Epidermal melanocyte (primary cell): ENCODE results near the gene METTL16.

Experiments
- DNase-seq: peaks from one replicate; pipeline ENCODE4 v3.0.0; 2011; ENCODE audit warnings: low spot score; ENCODE audit not compliant: insufficient read length

The METTL16 gene

DNA sequence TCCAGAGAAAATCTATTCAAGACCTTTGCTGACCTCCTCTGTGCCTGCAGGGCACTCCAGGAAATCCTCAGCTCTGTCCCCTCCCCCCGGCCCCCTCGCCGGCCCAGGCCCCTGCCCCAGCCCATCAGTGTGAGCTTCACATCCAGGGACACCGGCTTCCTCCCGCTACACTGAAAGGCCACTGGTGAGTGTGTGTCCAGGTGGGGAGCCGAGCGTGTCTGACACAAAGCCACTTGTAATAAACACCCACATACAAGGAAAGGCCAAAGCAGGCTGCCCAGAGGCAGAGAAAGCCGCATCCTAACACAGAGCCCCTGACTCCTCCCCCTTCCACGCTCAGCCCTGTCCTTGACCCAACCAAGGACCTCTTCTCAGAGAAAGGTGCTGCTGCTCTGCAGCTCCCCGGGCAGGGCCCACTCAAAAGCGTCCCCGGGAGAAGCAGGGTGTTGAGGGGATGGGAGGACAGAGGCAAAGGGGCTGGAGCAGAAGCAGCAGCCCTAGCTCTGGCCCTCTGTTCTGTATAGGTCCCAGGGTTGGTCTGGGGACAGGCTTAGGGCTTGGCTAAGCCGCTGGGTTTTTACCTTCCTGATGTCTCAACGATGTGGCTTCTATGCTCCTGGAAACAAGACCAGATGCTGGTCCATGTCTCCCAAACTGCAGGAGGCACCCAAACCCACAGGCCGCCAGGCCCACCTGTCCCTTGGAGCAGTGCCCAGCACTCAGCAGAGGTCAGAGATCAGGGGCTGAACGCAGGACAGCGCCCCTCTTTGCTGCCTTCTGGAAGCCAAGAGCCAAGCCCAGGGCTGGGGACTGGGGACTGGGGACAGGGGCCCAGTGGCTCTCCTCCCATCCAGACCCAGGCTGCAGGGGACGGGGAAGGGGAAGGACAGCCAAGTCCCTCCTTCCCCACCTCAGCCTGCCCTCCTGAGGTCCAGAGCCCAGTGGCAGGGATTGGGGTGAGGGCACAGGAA is 126.2 kb downstream of the METTL16 start:
- DNase-seq: no peak

DNA sequence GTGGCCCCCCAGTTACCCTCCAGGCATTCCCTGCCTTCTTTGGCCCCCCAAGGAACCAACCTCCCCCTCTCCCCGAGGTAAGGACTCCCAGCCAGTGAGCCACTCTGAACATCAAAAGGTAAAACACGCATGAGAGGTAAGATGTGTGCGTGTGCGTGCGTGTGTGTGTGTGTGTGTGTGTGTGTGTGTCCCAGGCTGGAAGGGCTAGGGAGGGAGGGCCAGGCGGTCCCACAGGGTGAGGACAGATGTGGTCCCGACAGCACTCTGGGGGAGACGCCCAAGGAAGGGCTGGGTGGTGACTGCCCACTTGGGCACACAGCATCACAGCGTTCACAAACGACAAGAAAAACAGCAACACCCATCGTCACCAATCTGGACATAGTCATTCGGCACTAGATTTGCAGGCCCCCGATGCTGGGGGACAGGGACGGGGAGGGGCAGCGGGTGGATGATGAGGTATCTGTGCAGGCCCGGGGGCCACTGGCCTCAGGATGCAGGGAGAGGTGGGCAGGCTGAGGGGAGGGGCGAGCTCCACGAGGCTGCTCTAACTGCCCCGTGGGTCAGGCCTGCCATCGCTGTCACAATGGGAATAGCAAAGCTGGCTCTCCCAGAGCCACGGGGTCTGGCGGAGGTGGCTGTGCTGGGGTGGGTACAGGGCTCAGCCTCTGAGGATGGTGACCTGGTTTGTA is 127.1 kb downstream of the METTL16 start:
- no peak for DNase-seq

DNA sequence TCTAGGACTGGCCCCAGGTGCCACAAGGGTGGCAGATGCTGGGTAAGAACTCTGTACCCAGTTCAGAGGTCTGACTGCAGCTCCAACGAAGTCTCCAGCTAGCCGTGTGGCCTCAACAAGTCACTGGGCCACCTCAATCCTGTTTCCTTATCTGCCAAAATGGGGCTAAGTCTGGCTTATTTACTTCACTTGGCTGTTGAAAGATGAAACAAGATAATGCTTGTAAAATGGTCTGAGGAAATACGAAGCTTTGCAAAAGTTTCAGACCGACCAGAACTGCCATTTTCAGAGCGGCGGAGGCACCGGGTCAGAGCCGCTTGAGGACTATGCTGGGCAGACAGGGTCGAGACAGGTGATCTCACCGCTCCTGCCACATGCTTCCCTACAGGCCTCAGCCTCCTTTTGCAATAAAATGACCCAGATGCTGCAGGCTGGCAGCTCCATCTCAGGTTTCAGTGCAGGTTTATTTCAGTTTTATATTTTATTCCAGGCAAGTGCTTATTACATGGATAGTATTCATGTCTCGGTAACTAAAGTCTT is 128.0 kb downstream of the METTL16 start:
- DNase-seq: no peak

DNA sequence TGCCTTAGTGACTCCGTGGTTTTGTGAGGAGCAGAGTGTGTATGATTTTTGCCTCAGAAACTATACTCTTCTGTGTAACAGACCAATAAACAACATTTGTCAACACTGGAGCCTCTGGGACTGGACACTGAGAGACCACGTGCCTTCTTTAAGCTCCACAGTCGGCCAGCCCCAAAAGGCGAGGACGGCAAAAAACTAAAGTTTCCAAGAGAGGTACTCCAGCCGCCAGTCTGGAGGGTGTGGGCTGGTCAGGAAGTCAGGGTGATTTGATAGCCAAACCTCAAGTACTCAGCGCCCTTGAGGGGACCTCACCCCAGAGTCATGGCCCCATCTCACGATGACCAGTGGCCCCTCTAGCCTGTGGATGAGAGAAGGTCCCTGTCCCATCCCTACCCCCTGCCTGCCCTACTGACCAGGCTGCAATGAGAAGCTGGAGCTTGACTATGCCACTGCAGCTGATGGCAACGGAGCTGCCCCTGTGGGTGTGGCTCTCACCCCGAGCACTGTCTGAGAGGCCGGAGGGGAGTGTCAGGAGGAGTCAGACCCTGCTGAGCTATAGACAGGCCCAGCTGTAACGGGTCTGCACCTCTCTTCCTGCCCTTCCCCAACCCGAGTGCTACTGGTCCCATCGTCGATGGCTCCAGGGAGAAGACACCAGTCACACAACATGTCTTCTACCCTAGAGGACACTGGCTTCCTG is 130.6 kb downstream of the METTL16 start:
- DNase-seq: no peak

DNA sequence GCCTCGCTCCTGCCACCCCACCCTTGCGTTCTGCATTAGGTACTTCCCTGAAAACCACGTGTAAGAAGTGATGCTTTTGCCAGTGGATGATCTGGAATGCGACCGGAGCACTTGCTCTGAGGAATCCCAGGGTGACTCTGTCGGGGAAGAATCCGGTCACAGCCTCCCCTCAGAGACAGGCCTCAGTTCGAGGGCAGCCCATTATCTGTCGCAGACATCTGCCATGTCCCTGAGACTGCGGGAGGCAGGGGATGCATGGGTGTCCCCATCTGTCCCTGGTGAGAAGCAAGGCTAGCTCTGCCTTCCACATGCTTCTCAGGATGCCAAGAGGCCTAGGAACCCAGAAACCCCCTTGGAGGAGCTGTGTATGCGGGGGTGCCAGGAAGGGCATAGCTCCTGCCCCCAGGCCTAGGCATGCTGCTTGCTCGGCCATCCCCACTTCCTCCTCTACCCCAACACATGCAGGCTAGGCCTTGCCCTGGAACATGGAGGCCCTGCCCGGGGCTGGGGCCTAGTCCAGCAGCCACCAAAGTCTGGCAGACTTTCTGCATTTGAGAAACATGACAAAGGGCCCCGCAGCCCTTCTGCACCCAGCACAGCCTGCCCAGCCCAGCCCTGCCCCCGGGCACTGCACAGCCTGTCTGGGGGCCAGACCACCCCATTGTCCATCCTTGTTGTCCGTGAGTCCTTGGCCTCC is 131.3 kb downstream of the METTL16 start:
- no peak for DNase-seq

DNA sequence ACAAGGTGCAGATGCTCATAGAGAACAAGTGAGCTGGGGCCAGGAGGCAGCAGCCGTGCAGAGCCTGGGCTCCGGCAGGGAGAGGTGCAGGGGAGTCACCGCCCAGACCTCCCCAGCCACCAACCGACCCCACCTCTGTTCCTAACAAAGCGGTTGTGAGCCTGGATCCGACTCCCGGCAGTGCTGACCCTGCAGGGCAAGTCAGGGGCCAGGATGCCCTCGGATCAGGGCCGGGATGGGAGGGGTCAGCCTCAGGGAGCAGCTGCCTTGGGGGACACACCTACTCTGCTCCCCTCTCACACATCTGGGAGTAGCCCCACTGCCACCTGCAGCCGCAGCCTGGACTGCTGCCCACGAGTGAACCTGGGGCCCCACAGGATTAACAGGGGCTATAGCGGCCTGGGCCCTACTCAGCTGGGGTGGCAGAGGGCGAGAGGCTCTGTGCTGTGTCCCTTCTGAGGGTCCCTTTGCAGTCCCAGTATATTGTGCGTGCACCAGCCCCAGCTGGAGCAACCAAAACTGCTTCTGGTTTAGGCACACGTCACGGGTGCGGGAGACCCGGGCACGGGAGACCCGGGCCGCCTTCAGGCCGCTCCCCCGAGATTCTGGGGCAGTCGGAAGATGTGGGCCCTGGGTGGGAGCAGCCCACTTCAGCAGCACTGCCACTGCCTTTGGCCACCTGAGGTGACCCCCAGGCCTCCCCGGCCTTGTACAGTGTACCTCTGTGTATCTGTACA is 132.0 kb downstream of the METTL16 start:
- DNase-seq: no peak

DNA sequence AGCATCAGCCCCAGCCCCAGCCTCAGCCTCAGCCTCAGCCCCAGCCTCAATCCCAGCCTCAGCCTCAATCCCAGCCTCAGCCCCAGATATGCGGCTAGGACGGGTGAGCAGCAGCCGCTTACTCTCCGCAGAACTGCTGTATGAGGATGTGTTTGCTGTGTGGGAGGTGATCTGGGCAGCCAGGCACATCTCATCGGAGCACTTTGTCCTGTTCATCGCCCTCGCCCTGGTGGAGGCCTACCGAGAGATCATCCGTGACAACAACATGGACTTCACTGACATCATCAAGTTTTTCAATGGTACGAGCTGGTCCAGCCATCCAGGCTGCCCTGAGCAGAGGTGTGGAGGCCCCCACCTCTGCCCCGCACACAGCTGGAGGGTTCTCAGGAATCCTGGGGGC is 132.8 kb downstream of the METTL16 start:
- DNase-seq: no peak

DNA sequence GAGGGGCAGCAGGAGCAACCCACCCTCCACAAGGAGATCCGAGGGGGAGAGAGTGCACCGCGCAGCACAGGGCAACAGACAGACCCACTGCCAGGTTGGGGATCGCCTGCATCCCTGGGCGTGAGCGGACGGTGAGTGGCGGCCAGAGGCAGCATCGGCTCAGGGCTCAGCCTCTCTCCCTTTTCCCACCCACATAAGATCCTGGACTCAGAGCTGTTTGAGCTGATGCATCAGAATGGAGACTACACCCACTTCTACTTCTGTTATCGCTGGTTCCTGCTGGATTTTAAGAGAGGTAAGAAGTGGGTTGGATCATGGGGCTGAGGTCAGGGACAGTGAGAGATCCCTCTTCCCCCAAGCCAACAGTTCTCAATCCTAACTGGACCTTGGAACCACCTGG is 134.0 kb downstream of the METTL16 start:
- no peak for DNase-seq

DNA sequence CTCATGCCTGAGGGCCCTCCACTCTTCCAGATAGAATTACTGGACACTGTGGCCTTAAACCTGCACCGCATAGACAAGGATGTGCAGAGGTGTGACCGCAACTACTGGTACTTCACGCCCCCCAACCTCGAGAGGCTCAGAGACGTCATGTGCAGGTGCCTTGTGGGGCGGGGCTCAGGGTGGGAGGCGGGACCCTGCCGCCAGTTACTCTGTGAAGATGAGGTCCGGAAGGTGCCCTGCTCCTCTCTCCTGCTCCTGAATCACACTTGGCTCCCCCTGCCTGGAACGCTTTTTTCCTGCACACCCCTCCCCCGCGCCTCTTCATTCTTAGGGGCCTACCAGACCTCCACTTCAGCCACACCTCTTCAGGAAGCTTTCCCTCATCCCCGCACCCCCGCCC is 135.6 kb downstream of the METTL16 start:
- no peak for DNase-seq

DNA sequence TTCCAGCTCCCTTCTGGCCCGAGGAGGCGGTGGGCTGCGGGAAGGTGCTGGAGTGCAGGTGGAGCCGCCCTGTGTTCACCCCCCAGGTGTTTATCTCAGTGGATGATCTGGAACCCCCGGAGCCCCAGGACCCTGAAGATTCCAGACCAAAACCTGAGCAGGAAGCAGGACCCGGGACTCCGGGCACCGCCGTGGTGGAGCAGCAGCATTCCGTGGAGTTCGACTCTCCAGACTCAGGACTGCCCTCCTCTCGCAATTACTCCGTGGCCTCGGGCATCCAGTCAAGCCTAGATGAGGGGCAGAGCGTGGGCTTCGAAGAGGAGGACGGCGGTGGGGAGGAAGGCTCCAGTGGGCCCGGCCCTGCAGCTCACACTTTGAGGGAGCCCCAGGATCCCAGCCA is 136.3 kb downstream of the METTL16 start:
- no peak for DNase-seq

DNA sequence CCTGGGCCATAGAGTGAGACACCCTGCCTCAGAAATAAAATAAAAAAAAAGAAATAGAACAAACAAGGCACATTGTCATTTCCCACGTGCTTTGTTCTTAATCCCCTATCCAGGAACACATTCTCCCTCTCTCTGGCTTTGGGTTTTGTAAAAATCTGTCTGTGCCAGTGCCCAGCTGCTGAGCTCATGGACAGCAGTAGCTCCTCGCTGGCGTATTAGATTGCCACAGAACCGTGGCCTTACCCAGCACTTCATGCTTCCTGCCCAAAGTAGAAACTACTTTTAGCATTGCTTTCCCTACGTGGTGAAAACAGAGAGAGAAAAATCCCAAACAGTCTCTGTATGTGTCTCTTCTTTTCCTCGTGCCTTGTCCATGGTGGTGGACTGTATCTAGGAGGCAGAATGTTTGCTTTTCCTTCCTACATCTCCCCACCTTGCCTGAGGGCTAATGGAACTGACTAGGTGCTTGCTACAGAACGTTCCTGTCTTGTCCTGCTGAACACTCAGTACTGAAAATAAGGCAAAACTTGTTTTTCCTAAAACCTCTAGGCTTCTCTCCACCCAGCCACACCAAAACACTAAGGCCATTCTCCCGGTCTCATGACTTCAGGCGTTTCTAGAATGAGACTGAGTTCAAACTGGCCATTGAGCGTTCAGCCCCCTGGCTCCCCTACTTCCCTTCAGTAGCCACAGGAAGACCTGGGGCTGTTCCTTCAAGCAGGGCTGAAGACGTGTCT is 137.0 kb downstream of the METTL16 start:
- DNase-seq: peak; percentile 97

DNA sequence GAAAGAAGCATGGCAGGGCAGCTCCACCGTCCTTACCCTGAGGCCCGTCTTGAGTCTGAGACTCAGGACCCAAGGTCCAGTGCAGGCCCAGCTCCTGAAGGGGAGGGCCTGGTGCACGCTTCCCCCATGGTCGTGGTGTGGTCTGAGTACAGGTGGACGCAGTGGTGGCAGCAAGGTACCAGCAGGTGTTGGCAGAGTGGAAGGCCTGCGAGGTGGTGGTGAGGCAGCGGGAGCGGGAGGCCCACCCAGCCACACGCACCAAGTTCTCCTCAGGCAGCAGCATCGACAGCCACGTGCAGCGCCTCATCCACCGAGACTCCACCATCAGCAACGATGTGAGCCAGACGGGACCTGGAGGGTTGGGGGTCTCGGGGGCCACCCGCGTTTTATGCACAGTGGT is 138.5 kb downstream of the METTL16 start:
- no peak for DNase-seq

DNA sequence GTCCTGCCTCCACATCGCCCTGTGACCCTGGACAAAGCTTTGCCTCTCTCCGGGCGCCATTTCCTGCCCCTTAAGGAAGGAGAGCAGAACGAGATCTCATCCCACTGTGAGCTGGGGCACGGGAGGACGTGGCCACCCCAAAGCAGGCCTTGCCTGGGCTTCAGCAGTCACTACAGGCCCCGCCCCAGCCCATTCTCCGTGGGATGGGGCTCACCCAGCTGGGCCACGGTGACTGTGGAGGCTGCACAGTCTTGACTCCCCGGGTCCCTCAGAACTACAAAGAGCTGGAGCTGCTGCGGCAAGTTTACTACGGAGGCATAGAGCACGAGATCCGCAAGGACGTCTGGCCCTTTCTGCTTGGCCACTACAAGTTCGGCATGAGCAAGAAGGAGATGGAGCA is 139.0 kb downstream of the METTL16 start:
- no peak for DNase-seq

DNA sequence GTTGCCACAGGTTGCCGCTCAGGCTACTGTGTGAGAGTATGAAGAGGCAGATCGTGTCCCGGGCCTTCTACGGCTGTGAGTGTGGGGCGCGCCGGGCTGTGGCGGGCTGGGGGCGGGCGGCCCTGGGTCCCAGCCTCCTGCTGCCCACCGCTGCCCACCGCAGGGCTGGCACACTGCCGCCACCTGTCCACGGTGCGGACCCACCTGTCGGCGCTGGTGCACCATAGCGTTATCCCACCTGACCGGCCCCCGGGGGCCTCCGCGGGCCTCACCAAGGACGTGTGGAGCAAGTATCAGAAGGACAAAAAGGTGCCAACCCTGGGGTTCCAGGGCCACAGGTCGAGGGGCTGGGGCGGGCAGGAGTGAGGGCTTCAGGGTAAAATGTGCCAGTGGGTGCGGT is 139.5 kb downstream of the METTL16 start:
- DNase-seq: no peak

DNA sequence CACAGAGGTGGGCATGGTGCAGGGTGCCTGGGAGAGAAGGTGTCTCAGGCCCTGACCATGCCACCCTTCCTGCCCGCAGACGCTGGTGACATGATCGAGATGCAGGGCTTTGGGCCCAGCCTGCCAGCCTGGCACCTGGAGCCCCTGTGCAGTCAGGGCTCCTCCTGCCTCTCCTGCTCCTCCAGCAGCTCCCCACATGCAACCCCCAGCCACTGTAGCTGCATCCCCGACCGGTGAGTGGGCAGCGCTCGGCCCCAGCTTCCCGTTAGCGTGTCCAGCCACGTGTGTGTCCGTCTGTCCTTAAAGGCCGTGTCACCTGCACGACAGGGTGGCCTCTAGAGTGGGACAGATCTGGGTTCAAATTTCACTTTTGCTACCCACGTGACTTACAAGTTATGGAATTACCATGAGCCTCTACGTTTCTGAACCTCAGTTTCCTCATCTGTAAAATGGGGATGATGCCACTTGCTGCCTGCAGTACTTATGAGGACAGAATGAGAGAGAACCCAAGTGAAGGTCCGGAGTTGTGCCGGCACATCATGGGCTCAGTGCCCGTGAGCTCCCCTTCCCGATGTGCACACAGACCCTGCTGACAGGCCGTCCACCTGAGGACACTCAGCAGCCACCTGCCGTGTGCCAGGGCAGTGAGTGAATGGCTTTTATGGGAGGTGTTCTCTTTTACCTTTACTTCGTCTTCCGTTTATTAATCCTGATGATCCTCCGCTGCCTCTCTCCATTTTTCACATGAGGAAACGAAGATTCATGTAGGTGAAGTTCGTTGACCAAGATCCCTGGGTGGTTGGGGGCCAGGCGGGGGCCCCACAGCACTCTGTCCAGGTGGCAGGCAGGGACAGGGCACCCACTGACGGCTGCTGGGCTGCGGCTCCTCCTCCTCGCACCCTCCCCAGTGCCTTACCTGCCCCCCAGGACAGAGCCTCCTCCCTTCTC is 140.2 kb downstream of the METTL16 start:
- no peak for DNase-seq

DNA sequence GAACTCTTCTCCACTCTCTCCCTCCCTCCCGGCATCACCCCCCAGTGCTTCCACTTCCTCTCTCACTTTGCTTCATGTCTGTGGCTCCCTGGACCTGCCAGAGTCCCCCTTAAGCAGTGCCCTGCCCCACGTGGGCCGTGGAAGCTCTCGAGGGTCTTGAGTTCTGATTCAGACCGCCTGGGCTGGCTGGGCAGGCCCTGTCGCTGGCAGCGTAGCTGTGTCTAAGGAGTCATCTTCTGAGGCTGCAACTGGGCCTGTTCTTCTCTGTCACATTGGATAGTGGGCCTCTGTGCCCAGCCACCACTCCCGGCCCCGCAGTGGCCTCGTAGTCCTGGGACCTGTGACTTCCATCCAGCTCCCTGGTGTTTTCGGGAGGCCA is 141.5 kb downstream of the METTL16 start:
- no peak for DNase-seq

DNA sequence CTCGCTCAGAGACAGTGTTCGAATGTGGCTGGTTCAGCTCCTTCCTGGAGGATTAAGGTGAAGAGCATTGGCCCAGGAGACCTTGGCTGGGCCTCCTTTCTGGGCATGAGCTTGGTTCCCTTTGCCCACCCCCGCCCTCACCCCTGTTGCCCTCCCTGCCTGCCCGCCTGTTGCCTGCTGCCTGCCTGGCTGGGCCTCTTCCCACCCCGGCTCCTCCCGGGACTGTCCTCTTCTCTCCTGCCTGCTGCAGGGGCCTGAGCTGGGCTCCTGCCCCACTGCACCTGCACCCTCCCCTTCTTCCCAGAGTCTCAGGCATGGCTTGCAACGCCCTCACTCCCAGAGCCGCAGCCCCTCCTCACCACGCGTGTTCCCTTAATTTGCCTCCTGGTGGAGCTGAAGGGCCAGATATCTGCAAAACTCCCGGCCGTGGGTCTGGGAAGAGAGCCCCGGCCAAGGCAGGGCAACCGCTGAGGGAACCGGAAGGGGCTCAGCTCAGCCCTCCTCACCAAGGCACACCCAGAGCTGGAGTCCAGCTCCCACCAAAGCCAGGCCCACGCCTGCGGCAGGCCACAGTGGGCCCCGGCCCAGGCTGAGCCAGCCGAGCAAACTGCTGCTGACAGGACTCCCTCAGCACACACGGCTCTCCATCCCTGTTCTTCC is 142.0 kb downstream of the METTL16 start:
- no peak for DNase-seq

DNA sequence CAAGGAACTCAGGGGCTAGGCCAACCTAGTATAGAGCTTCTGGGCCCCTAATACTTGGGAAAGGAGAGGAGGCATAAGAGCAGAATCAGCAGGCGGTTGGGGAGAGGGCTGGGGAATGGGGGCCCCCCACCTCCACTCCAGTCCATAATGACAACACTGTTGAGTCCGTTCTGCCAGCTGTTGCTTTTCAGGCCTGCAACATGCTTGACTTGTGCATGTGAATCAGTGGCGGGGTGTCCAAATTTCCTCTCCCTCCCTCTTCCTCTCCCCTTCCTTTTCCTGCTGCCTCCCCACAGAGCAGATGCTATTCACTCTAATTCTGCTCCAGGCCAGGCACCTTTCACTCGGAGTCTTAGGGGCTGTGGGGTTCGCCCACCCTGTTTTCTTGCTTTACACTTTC is 142.6 kb downstream of the METTL16 start:
- no peak for DNase-seq
